ENCODE measurements around the gene RYR3.

DNA sequence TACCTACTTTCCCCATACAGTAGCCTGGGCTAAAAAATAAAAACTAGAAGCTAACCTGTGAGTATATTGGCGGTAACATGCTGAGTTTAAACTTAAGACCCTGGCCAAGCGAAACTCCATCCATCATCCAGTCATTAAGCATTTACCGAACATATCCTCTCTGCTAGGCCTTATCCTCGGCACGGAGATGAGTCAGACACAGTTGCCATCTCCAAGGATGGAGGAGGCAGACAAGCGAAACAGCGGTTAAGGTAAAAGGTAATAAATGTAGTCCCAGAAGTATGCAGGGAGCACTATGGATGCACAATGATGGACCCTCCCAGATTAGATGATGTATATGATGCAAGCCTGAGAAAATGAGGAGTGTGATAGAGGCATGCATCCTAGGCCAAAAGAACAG is 143.6 kb downstream of the RYR3 start:
- TF ChIP-seq POLR2A (IDR thresholded peaks at IDR 0.05): no peak
- TF ChIP-seq, protein P1, sequence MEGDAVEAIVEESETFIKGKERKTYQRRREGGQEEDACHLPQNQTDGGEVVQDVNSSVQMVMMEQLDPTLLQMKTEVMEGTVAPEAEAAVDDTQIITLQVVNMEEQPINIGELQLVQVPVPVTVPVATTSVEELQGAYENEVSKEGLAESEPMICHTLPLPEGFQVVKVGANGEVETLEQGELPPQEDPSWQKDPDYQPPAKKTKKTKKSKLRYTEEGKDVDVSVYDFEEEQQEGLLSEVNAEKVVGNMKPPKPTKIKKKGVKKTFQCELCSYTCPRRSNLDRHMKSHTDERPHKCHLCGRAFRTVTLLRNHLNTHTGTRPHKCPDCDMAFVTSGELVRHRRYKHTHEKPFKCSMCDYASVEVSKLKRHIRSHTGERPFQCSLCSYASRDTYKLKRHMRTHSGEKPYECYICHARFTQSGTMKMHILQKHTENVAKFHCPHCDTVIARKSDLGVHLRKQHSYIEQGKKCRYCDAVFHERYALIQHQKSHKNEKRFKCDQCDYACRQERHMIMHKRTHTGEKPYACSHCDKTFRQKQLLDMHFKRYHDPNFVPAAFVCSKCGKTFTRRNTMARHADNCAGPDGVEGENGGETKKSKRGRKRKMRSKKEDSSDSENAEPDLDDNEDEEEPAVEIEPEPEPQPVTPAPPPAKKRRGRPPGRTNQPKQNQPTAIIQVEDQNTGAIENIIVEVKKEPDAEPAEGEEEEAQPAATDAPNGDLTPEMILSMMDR (IDR thresholded peaks at IDR 0.05): no peak

Data from lower leg skin (tissue), 3 donors.